ENCODE data around the gene PLXNB3.

The PLXNB3 gene

DNA sequence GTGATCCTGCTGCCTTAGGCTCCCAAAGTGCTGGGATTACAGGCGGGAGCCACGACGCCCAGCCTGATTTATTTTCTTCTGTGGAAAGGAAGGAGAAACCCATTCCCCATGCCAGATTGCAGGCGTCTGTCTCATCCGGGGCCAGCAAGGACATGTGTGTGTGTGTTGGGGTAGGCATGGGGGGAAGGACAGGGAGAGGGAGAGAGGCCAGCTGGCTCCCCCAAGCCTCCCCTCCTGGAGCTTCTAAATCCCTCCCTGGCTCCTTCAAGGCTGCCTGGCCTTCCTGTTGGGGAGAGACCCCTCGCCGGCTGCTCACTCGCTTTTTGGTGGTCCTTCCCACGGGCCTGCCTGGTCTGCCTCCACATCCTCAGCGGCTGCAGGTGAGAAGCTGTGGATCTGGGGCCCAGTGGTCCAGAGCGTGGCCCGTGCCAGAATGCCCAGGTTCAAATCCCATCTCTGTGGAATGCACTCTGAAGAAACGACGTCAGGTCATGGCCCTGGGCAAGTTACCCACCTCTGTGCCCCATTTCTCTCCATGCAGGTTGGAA is 1.3 kb upstream of the PLXNB3 start:
- DNase-seq: no peak

DNA sequence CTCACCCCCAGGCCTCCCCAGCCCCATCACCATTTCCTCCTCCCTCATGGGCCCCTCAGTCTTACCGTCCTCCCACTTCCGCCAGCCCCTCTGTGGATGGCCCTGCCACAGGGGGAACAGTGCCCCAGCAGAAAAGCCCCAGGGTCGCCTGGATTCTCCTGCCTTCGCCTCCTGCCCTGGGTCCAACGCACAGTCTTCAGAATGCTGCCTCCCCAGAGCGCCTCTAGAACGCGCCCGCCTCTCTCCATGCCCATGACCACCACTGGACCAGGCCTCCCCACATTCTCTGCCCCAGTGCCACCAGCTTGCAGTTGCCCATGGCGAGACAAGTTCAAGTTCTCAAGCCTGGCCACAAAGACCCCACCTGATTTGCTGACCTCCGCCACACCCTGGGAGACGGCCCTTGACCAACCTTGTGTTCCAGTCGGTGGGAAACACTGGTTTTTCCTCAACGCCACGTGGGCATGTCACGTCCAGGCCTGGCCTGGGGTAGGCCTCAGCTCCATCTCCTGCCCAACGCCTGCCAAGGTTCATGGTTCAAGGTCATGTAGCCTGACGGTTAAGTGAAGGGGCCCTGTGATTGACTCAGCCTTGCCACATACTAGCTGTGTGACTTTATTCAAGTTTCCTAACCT is 634 bp upstream of the PLXNB3 start:
- DNase-seq: no peak

DNA sequence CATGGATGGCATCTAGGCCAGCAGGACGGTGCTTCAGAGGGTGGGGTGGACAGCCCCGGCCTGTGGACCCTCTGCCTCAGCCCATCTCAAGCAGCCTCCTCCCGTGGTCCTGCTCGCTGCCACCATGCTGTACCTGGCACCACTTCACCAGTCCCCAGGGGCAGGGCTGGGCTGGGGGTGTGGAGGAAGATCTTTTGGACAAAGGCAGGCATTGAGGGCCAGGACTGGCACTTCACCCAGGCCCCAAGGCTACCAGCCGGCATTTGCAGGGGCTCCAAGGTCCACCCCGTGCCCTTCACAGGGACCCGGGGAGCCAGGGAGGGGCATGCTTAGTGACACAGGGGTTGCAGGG is 713 bp downstream of the PLXNB3 start:
- DNase-seq: no peak

DNA sequence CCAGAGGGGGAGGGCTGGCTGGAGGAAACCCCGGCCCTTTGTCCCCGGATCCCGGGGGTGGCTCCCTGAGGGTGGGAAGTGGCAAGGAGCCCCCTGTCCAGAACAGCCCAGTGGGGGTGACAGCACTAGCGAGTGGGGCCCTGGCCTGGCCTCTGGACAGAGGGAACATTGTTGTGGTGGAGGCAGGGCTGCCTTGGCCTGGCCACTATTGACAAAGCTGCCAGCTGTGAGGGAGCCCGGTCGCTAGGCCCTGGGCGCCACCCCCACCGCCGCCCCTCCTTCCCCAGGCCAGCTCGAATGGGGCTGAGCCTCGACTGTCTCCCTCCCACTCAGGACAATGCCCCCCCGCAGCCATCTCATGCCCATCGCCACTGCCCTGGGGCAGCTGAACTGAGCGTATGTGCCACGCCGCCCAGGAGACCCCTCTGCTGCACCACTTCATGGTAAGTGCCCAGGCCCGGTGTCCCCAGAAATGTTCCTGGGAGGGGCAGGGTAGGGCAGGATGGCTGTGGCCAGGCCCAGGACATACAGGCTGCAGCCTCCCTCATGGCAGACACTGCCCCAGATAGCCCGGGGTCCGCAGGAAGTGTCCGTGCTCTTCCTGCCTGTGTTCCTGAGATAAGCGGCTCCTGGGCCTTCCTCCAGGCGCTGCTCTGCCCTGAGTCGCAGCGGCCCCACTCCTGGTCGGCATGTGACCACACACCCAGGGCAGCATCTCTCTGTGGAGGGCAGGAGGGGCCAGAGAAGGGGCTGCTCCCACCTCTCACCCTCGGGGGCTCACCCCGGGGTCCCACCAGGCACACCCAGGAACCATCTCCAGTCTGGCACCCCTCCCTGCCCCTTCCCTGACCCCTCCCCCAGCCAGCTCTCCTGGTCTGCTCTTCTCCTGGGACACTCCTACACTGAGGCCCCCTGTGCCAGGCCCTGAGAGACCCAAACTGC is 1.4 kb downstream of the PLXNB3 start:
- DNase-seq: no peak

DNA sequence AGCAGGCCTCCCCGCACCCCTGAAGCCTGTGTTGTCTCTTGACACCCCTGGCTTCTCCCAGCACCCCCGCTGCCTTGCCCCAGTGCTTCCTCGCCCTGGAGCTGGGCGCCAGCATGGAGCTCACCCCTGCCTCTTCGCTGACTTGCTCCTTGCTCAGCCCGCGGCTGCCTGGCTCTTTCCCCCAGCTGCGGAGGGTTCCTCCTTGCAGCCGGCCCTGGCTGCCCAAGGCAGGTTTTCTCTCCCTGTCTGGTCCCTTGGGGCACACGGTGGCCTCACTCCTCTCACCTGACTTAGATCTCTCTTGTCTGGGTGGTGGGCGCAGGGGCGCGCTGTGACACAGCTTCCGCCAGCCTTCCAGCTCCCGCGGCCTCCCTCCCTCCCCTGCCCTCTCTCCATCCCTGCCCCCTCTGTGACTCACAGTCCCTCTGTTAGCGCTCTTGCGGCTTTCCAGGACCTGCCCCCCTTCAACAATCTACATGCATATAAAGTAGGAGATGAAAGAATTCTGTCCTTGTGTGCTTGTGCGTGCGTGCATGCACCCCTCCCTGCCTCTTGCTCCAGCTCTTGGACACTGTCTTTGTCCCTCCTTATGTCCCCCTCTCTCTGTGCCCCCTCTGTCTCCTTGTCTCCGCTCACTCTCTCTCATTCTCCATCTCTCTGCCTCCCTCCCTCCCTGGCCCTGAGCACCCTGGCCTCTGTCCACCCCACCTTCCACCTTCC is 2.2 kb downstream of the PLXNB3 start:
- no peak for DNase-seq

DNA sequence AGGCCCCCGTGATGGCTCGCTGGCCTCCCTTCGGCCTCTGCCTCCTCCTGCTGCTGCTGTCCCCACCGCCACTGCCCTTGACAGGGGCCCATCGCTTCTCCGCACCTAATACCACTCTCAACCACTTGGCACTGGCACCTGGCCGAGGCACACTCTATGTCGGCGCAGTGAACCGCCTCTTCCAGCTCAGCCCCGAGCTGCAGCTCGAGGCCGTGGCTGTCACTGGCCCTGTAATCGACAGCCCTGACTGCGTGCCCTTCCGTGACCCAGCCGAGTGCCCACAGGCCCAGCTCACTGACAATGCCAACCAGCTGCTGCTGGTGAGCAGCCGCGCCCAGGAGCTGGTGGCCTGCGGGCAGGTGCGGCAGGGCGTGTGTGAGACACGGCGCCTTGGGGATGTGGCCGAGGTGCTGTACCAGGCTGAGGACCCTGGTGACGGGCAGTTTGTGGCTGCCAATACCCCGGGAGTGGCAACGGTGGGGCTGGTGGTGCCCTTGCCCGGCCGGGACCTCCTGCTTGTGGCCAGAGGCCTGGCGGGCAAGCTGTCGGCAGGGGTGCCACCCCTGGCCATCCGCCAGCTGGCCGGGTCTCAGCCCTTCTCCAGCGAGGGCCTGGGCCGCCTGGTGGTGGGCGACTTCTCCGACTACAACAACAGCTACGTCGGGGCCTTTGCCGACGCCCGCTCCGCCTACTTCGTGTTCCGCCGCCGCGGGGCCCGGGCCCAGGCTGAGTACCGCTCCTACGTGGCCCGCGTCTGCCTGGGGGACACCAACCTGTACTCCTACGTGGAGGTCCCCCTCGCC is 3.0 kb downstream of the PLXNB3 start:
- no peak for DNase-seq

DNA sequence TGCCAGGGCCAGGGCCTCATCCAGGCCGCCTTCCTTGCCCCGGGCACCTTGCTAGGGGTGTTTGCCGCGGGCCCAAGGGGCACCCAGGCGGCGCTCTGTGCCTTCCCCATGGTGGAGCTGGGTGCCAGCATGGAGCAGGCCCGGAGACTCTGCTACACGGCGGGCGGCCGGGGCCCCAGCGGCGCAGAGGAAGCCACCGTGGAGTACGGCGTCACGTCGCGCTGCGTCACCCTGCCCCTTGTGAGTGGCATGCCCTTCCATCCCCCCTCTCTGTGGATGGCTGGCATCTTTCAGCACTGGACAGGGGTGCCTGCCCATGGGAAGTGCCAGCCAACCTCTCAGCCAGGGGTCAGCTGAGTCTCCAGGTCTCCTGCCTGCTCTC is 3.6 kb downstream of the PLXNB3 start:
- no peak for DNase-seq

DNA sequence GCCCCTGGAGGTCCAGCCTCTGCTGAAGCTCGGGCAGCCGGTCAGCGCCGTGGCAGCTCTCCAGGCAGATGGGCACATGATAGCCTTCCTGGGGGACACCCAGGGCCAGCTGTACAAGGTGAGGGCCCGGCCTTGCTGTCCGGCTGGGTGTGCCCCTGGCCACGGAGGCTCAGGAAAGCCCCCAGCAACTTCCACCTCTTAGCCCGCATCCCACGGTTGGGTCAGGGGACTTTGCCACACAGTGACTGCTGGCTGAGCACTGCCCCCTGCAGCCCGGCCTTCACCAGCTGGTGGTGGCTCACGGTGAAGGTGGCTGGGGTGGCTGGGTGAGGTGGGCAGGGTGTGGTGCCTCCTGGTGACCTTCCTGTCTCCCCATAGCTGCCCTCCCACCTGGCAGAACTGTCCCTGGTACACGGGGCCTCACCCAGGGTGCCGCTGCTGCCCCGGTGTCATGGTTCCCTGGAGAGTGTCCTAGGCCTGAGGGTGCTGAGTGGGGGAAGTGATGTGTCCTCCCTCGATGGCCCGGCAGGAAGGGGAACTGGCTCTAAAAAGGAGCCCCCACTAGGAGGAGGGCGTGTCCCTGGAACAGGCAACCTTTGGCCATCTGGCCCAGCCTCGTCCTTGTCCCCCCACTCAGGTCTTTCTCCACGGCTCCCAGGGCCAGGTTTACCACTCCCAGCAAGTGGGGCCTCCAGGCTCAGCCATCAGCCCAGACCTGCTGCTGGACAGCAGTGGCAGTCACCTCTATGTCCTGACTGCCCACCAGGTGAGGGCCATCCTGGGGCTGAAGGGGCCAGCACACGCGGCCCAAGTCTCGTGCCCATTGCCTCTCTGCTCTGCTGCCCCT is 4.5 kb downstream of the PLXNB3 start:
- no peak for DNase-seq

DNA sequence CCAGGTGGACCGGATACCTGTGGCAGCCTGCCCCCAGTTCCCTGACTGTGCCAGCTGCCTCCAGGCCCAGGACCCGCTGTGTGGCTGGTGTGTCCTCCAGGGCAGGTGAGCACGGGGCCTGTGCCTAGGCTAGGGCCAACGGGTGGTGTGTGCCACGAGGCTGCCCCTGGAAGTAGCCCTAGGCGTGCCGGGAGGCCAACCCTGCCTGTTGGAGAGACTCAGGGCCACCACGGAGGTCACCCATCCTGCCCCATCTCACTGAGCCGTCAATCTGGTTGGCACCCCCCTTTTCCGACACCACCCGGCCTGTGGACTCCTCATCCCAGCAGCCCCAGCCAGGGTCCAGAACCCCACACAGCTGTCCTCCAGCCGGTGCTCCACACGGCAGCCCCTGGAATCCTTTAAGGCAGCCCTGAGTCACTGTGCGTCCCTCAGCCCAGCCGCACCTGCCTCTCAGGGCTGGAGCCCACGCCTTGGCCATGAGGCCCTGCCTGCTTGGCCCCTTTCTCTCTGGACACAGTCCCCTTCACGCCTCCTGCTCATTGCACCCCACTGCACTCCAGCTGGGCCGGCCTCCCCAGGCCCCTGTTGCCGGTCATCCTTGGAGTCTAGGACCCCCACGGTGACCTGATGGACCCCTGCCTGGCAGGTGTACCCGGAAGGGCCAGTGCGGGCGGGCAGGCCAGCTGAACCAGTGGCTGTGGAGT is 5.3 kb downstream of the PLXNB3 start:
- no peak for DNase-seq

DNA sequence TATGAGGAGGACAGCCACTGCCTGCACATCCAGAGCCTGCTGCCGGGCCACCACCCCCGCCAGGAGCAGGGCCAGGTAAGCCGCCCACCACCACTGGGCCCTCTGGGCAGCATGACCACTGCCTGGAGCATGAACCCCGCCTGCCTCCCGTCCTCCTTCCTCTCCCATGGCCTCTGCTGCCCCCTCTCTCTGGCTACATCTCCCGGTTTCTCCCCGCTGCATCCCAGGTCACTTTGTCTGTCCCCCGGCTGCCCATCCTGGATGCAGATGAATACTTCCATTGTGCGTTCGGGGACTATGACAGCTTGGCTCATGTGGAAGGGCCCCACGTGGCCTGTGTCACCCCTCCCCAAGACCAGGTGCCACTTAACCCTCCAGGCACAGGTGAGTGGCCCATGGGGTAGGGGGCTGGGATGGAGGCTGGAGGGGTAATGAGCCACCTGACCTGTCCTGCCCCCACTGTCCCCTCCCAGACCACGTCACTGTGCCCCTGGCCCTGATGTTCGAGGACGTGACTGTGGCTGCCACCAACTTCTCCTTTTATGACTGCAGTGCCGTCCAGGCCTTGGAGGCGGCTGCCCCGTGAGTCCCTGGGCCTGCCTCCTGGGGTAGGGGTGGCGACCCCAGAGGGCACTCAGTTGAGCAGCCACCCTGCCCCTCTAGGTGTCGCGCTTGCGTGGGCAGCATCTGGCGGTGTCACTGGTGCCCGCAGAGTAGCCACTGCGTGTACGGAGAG is 6.0 kb downstream of the PLXNB3 start:
- DNase-seq: no peak

DNA sequence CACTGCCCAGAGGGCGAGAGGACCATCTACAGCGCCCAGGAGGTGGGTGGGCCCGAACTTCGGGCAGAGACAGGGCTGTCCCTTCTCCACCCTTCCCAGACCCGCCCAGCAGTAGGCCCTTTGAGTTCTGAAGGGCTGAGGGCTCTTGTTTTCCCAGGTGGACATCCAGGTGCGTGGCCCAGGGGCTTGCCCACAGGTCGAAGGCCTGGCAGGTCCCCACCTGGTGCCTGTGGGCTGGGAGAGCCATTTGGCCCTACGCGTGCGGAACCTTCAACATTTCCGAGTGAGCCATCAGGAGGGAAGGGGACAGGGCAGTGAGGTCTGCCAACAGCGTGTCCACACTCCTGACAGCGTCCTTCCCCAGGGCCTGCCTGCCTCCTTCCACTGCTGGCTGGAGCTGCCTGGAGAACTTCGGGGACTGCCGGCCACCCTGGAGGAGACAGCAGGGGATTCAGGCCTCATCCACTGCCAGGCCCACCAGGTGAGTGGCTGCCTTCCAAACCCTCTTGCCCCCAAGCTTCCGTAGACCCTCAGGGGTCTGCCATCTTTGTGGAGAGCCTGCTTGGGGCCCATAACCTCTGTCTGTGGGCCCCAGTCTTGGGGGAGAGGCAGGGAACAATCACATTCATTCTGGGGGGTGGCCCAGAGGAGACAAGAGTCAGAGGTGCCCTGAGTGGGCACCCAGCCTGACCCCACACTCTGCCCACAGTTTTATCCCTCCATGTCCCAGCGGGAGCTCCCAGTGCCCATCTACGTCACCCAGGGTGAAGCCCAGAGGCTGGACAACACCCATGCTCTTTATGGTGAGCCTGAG is 6.8 kb downstream of the PLXNB3 start:
- DNase-seq: no peak

DNA sequence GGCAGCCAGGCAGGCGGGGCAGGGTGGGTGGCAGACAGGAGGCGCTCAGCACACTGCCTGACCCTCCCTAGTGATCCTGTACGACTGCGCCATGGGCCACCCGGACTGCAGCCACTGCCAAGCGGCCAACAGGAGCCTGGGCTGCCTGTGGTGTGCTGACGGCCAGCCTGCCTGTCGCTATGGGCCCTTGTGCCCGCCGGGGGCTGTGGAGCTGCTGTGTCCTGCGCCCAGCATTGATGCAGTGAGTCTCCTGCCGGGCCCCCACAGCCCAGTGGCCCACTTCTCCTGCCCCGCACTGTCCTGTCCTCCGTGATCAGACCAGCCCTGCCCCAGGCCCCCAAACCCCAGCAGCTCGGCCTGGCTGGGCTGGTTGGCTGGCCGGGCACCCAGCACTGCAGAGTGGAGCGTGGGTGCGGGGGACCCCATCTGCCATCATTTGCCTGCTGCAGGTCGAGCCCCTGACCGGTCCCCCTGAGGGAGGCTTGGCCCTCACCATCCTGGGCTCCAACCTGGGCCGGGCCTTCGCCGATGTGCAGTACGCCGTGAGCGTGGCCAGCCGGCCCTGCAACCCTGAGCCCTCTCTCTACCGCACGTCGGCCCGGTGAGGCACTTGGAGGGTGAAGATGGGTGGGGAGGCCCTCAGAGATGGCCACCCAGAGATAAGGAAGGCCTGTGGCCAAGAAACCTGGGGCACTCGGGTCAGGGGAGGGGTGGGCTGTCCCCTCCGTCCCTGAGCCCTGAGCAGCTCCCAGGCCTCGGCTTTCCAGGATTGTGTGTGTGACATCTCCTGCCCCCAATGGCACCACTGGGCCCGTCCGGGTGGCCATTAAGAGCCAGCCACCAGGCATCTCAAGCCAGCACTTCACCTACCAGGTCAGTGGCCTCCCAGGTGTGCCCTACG is 7.6 kb downstream of the PLXNB3 start:
- DNase-seq: no peak

DNA sequence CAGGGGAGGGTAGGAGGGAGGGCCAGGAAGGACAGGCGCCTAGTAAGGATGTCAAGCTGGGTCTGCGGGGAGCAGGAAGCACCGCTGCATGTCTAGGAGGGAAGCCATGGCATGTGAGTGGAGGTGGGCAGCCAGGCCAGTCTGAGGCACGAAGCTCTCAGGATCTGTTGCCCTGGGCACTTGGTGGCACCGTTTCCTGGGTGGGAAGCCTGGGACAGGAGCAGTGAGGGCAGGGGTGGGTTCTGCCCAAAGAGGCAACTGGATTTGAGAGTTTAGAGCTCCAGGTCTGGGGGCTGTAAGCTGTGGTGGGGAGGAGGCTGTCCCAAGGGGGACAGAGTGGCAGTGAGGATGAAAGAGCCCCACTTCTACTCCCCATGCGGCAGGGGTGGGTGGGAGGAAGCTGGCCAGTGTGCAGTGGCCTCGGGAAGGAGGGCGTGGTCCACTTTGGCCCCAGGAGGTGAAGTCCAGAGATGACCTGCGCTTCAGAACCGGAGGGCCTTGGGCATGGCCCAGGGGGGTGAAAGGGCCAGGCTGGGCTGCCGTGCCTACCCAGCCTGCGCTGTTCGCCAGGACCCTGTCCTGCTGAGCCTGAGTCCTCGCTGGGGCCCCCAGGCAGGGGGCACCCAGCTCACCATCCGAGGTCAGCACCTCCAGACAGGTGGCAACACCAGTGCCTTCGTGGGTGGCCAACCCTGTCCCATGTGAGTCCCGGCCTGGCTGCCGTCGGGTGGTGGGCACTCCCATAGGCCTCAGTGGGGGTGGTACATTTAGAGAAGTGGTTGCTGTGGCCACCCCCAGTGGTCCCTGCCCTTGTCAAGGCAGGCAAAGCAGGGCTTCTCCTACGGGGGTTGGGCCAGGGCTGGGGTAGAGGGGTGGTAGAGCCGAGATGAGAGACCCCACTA is 8.5 kb downstream of the PLXNB3 start:
- DNase-seq: no peak

DNA sequence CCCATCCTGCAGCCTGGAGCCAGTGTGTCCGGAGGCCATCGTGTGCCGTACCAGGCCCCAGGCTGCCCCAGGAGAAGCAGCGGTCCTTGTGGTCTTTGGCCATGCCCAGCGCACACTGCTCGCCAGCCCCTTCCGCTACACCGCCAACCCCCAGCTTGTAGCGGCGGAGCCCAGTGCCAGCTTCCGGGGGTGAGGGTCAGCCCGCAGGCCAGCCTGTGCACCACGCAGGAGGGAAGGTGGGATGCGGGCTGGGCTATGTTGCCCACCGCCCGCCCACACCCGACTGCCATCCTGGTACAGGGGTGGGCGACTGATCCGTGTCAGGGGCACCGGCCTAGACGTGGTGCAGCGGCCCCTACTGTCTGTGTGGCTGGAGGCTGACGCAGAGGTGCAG is 9.2 kb downstream of the PLXNB3 start:
- DNase-seq: no peak

DNA sequence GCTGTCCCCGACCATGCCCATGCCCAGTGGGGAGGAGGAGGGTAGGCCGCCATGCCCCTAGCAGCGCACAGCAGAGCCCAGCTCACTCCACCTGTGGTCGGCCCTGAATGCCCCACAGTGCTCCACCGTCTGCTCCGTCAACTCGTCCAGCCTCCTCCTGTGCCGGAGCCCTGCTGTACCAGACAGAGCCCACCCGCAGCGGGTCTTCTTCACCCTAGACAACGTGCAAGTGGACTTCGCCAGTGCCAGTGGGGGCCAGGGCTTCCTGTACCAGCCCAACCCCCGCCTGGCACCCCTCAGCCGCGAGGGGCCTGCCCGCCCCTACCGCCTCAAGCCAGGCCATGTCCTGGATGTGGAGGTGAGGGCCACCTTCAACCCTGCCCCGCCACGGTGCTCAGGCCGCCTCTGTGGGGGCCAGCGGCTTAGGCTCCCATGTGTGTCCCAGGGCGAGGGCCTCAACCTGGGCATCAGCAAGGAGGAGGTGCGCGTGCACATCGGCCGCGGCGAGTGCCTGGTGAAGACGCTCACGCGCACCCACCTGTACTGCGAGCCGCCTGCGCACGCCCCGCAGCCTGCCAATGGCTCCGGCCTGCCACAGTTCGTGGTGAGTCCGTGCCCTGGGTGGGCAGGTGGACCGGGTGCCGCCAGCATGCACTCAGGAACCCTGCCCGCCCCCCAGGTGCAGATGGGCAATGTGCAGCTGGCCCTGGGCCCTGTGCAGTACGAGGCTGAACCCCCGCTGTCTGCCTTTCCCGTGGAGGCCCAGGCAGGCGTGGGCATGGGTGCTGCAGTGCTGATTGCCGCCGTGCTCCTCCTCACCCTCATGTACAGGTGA is 9.9 kb downstream of the PLXNB3 start:
- DNase-seq: no peak

DNA sequence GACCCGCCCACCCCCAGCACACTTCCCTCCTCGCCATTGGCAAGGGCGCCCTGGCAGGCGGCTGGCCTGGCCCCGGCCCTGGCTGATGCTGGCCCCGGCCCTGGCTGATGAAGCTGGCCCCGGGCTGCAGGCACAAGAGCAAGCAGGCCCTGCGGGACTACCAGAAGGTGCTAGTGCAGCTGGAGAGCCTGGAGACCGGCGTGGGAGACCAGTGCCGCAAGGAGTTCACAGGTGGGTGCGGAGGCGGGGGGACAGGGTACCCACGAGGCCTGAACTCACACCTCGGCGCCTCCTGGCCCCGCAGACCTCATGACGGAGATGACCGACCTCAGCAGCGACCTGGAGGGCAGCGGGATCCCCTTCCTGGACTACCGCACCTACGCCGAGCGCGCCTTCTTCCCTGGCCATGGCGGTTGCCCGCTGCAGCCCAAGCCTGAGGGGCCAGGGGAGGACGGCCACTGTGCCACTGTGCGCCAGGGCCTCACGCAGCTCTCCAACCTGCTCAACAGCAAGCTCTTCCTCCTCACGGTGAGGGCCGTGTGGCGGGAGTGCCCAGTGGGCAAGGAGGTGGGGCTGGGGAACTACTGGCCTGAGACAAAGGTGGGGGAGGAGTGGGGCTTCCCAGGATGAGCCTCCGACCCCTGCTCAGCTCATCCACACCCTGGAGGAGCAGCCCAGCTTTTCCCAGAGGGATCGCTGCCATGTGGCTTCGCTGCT is 10.7 kb downstream of the PLXNB3 start:
- no peak for DNase-seq

All from activated CD4-positive, alpha-beta T cell treated with anti-CD3 and anti-CD28 coated beads, Interleukin-2, amount 50 U/mL, for 16 hours (primary cell).